Epithelial cell of esophagus (primary cell): ENCODE measurements around the gene NUPR1.

Experiments
- DNase-seq: peaks from one replicate; pipeline ENCODE4 v3.0.0; 2010; ENCODE audit warnings: low read depth
- H3K4me3 ChIP-seq: 2 replicates; pipeline ENCODE4 v1.5.1; 2011; ENCODE audit warnings: mild to moderate bottlenecking, low read length, control low read depth
- CTCF ChIP-seq: IDR thresholded peaks from 2 replicates; pipeline ENCODE4 v1.5.1; 2011; ENCODE audit warnings: low read depth, mild to moderate bottlenecking, low read length, control low read depth, inconsistent platforms; ENCODE audit not compliant: insufficient read depth; ENCODE audit errors: missing control alignments

Gene NUPR1

DNA sequence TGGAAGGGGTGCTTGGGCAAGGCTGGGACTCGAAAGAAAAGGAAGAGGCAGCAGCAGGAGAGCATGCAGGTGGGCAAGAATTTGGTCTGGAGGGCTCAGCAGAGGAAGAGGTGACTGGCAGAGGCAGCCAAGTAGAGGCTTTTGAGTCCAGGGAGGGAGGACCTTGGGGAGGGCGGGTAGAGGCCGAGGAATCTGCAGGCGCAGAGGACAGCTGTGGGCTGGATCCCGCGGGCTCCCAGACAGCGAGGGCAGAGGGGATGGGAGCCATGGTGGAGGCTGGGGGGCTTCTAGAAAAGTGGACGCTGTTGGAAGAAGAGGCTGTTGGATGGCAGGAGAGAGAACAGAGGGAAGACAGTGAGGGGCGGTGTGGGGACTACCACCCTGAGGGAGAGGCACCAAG is 41.4 kb downstream of the NUPR1 start:
- no peak for TF ChIP-seq CTCF
- H3K4me3 ChIP-seq, result no peak overlapping the region

DNA sequence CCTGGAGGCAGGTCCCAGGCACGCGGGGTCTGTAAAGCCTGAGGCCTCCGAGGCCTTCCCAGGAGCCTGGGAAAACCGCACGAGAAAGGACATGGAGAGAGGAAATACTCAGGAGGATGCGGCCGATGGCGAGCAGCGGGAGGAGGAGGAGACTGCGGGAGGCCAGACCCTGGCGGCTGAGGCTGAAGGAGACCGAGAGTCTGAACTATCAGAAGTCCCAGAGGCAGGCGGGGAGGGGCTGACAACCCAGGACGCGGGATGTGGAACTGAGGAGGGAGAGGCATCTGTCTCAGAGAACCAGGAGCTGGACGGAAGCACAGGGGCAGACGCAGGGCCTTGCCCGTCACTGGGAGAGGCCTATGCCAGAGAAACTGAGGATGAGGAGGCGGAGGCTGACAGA is 41.9 kb downstream of the NUPR1 start:
- DNase-seq, result no peak
- no peak for TF ChIP-seq CTCF
- H3K4me3 ChIP-seq, result no peak overlapping the region

More for the DNA sequence above, 41.4 kb downstream of the NUPR1 start:
- no peak for DNase-seq

DNA sequence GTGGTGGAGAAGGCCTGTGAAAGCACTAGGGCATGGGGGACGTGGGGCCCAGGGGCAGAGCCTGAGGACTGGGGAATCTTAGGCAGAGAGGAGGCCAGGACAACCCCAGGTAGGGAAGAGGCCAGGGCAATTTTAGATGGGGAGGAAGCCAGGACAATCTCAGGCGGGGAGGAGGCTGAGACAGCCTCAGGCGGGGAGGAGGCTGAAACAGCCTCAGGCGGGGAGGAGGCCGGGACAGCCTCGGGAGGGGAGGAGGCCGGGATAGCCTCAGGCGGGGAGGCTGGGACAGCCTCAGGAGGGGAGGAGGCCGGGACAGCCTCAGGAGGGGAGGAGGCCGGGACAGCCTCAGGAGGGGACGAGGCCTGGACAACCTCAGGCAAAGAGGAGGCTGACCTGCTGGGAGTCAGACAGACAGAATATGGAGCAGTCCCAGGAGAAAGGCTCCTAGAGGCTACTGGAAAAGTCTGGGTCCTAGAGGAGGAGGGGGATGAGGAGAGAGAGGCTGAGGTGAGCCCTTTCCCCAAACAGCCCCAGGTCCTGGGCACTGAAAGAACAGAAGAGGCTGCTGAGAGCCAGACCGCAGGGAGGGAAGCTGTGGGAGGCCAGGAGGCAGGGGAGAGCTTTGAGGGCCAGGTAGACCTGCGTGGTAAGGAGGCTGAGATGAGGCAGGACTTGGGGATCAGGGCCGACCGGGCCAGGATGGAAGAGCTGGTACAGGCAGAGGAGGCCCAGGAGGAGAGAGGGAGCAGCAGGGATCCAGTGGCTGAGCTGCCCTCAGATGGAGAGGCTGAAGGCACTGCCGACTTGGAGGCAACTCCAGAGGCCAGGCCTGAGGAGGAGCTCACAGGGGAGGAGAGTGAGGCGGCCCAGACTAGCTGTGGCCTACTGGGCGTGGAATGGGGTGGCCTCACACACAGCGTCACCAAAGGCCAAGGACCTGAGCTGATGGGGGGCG is 42.7 kb downstream of the NUPR1 start:
- H3K4me3 ChIP-seq, result no peak overlapping the region
- DNase-seq, result no peak
- no peak for TF ChIP-seq CTCF

- no peak overlapping the region for H3K4me3 ChIP-seq
- no peak for DNase-seq
- TF ChIP-seq CTCF, result no peak
These were observed 43.5 kb downstream of the NUPR1 start for GRCh38 chr16:28495098-28495793.

GRCh38 chr16:28494121-28494851 is 44.5 kb downstream of the NUPR1 start, which contains the start of gene APOBR:
APOBR (plus strand) TSS chr16:28494643; CDS start chr16:28494682, 39 bp downstream.
- DNase-seq, result no peak
- no peak within 1 kb of the TSS for H3K4me3 ChIP-seq
- no peak for TF ChIP-seq CTCF

- DNase-seq, result no peak
- H3K4me3 ChIP-seq, result peak overlapping the region; percentile 99
- TF ChIP-seq CTCF, result no peak
These were observed 46.3 kb downstream of the NUPR1 start for GRCh38 chr16:28492511-28492910.
